PC-9 (cell line): ENCODE measurements around the gene C7orf33.

ENCODE experiments used
- CTCF ChIP-seq: fragments of 200-600 bp; sonication (generic); conservative IDR thresholded peaks from 2 replicates; pipeline ENCODE4 v1.6.1; 2017; ENCODE audit warnings: mixed run types, antibody characterized with exemption, mild to moderate bottlenecking, moderate library complexity
- EZH2 ChIP-seq: fragments of 200-600 bp; sonication (generic); IDR thresholded peaks from 2 replicates; pipeline ENCODE4 v1.8.0; 2017; ENCODE audit warnings: antibody characterized with exemption, low read depth

- no peak for TF ChIP-seq EZH2
- no peak for TF ChIP-seq CTCF
Measured at GRCh38 chr7:148546857-148547256, 43.7 kb upstream of the C7orf33 start.
